HG03045 (cell line): ENCODE results near the gene XRCC1.
"Not testable (repeated sequence)": the region's sequence is repeated elsewhere in the genome, so short reads cannot be mapped to it uniquely, and the experiment has no call there.

Experiments used
- ATAC-seq: cut with Tn5 transposase; IDR thresholded peaks from one replicate; pipeline ENCODE4 v1.9.1; 2021; ENCODE audit warnings: mild to moderate bottlenecking, moderate library complexity; ENCODE audit not compliant: unreplicated experiment

Gene XRCC1

DNA sequence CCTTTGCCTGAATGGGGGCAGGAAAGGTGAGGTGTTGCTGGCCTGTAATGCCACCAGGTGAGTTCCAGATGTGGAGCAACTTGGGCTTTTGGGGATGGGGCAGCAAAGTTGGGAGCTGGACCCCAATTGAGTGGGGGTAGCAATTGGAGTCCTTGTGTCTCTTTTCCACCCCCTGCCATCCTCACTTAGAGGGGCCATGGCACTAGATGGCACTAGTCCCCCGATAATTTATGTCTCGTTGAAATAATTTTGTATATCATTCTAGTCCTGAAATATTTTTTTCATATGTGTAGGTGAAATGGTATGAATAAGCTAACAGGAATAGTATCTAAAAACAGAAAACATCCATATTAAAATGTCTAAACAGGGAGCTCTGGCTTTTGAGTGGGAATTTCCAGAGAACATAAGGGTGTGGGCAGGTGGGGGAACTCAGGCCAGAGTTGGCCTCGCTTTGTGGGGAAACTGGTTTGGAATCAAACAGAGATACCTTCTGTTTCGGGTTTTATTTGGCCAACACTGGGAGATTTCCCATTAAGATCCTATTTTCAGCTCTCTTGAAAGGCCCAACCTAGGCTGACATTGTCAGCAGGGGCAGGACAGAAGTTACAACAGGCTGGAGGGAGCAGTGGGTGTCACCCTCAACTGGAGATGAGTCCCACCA lies 24.4 kb upstream of the XRCC1 start:
- ATAC-seq, result no peak

DNA sequence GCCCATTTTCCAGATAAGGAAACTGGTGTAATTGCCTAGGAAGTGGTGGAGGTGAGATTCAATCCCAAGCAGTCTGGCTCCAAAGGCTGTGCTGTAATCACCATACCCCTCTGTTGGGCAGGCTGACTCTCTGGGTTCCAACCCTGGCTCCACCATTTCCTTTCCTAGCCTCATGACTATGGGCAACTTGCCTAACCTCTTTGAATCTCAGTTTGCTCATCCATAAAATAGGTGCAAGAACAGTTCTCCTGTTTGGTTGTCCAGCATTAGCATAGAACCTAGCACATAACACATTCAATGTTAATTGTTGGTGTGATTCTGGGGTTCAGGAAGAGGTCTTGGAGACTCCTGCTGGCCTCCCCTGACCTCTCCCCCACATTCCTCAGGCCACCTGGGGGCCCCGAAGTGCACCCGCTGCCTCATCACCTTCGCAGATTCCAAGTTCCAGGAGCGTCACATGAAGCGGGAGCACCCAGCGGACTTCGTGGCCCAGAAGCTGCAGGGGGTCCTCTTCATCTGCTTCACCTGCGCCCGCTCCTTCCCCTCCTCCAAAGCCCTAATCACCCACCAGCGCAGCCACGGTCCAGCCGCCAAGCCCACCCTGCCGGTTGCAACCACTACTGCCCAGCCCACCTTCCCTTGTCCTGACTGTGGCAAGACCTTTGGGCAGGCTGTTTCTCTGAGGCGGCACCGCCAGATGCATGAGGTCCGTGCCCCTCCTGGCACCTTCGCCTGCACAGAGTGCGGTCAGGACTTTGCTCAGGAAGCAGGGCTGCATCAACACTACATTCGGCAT lies 23.3 kb upstream of the XRCC1 start:
- no peak for ATAC-seq

DNA sequence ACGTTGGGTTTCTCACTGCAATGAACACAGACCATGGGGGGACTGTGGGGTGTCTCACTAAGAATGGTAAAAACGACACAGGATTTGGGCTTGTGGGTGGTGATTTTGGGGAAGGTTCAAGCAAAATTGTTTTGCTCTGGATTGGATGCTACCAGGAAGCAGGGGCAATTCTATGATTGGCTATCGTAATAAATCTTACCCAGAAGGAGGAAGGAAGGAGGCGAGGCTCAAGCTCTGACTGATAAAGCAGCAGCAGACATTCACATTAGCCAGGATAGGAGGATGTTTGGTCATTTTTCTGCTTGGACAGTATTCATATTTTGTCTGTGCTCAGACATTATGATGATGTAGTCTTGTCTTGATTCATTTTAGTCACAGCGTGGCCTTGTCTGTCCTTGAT lies 22.5 kb upstream of the XRCC1 start:
- ATAC-seq, result no peak

DNA sequence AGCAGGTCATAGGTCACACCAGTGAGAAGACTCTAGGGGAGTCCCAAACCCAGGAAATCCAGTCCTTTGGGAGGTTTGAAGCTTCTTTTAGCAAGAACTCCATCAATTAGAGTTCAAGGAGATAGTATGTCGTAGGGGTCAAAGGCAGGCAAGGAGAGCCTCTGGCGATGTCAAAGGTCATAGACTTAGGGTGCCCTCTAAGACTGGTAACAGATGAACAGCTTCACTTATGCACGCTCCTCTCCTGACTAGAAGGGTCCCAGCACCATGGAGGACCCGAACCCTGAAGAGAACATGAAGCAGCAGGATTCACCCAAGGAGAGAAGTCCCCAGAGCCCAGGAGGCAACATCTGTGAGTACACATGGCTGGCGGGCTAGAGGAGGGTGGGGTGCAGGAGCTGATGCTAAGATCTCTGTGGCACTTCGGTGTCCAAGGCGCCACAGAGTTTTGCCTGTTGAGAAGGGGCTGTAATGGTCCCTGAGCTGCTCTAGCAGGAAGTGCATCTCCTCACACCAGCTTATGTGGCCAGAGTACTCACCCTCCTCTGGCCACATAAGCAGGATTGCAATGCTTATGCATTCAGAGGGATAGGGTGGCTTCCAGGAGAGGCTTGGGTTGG lies 21.6 kb upstream of the XRCC1 start:
- no peak for ATAC-seq

DNA sequence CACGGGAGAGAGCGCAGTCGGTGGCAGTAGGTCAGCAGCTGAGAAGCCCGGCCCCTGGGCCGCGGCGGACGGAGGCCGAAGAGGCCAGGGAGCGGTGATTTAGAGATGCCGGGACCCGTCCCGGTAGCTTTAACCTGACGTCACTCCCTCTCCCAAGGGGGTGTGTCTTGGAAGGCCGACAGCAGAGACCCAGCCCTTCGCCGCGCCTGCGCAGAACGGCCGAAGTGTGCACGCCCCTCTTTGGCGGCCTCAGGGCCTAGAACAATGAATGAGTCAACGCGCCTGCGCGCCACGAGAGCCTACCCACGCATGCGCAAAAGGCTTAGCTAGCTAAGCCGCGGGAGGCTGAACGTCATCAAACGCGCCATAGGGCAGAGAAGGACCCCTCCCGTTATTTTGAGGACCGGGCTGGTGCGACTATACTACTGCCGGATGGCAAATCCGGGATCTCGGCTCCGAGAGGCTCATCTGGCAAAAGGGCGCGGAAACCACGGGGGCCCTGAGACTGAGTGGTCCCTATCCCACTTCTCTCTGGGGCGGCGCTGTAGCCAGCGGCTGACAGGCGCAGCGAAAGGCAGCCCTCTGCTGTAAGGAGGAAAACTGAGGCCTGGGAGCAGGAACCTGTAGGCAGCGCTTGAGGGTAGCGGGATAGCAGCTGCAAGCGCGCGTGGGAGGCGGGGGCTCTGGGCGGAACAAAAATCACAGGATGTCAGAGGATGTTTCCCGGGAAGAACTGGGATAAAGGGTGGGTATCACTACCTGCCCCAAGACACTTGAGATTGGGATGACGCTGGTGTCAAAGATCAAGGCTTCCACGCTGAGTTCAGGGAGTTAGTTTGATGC lies 20.9 kb upstream of the XRCC1 start, which contains the start of the genes IRGQ and ZNF576:
TSS of gene IRGQ (minus strand) at position 136 of the 843 bp plus-strand sequence. CDS start 796 bp downstream, outside the sequence.
TSS of gene ZNF576 (plus strand) at position 597 of the 843 bp plus-strand sequence. CDS start 514 bp downstream, outside the sequence.
- peak; percentile 79 for ATAC-seq

DNA sequence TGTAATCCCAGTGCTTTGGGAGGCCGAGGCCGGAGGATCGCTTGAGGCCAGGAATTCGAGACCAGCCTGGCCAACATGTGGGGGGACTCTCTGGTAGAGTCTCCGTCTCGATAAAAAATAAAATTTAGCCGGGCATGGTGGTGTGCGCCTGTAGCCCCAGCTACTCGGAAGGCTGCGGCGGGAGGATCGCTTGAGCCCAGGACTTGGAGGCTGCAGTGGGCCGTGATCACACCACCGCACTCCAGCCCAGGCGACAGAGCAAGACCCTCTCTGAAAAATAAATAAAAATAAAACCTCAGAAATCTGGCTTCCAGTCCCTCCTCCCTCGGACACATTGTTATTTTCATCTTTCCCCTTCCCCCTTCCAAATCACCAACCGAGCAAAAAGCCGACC lies 20.3 kb upstream of the XRCC1 start:
- peak; percentile 9 for ATAC-seq

DNA sequence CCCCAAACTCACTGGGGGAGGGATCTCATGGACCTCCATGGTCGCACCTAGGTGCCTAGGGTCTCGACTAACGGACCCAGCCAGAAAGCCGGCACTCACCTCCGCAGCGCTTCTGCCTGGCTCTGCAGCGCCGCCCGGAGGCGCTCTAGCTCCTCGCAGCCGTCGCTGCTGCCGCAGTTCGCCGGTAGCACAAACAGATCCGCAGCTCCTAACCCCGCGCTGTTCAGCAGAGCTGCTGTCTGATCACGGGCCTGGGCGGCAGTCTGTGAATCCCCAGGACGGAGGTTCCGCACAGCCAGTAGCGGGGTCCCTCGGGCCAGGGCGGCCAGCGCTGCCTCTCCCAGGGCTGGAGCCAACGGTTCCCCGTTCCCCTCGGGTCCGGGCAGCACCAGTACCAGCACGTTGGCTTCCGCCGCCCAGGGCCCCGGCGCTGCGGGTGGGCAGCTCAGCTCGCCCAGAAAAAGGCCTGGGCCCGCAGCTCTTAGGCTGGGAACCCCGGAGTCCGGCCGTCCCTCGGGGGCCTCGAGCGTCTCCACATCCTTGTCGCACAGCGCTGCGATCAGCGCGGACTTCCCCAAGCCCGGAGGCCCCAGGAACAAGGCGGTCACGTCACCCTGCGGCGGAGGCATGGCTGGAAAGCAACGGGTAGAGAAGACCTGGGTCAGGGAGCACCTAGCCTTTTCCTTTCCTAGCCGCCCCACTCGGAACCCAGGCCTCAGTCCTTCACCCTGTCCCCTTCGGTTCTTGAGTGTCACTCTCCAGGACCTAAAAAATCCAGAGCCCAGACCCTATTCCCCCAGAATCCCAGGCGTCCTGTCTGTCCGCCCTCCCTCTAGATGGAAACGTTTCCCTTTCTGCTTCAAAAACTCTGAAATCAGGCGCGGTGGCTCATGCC lies 19.6 kb upstream of the XRCC1 start:
- ATAC-seq, result no peak

DNA sequence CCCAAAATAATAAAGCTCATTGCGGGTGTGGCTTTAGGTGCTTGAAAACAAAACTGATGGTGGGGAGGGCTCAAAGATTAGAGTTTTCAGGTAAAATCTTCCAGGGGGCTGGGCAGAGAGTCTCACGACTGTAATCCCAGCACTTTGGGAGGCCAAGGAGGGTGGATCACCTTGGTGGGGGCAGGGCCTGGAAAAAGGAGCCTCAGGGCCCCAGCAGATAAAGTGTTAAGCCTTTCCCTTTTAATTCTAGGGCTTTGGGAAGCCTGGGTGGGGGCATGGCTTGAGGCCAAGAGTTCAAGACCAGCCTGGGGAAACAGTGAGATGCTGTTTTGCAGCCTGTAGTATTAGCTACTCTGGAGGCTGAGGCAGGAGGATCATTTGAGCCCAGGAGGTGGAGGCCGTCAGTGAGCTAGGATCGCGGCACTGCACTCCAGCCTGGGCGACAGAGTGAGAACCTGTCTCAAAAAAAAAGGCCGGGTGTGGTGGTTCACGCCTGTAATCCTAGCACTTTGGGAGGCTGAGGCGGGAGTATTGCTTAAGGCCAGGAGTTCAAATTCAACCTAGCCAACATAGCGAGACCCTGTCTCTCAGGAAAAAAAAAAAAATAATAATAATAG lies 18.9 kb upstream of the XRCC1 start:
- ATAC-seq, result no peak

DNA sequence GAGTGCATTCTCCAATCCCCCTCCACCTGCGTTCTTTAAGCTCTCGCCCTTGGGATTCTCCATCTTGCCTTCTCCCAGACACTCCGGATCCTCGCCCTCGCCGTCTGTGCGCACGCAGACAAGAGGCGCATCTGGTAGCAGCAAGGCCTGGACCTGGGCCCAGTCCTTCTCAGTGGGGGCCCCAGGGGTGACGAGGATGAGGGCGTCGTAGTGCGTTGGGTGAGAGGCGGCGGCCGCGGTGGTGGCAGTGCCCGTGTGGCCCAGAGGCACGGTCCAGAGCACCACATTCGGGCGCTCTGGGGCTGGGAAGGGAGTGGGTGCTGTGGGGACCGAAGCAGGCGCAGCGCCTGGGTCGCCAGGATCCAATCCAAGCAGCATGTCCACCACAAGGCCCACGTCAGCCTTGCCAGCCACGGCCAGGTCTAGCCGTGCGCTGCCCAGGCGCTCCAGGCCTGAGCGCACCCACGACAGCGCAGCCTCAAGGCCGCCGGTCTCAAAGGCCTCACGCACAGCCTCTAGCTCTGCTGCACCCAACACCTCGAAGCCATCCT lies 17.5 kb upstream of the XRCC1 start:
- no peak for ATAC-seq

DNA sequence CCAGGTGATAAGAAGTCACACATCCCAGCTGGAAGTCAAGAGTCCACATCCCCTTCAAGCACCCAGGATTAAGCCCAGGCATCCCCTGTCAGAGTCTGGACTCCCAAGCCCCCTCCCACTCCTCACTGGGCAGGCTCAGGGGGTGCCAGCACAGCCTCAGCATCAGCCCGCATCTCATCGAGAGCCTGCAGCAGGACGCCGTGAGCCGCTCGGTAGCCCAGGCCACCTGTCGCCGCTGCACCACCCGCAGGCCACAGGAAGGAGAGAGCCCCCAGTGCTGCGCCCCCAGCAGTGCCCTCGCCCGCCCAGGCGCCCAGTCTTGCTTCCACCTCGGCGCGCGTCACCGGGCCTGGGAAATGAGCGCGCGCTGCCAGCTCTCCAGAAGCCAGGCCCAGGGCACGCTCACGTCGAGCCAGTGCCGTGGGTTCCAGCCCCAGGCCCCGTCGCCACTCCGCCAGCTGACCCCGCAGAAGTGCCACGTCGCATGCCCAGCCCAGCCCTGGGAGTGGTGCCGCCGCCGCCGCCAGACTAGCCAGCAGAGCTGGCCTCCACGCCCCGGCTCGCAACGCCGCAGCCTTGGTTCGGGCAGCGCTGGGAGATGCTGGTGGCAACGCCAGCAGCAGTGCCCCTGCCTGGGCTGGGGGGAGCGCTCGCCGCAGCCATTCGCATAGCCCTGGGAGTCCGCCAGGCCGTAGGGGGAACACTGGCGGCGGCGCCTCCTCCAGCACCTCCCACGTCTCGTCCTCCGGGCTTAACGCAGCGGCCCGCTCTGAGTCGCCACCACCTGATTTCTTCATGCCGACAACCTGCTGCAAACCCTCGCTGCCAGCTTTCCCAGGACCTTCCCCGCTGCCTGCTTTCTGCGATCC lies 16.8 kb upstream of the XRCC1 start:
- no peak for ATAC-seq

DNA sequence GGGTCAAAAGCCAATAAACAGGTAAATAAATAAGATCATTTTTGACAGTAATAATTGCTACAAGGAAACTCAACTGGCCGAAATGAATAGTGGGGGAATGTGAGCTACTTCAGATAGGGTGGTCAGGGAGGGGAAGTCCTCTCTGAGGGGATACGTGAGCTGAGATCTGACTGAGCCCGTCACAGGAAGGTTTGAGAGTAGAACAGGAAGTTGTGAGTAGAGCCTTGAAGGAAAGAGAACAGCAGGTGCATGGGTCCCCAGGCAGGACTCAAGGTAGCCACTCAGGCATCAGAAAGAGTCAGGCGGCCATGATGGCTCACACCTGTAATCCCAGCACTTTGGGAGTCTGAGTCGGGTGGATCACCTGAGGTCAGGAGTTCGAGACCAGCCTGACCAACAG lies 14.4 kb upstream of the XRCC1 start:
- ATAC-seq, result no peak

DNA sequence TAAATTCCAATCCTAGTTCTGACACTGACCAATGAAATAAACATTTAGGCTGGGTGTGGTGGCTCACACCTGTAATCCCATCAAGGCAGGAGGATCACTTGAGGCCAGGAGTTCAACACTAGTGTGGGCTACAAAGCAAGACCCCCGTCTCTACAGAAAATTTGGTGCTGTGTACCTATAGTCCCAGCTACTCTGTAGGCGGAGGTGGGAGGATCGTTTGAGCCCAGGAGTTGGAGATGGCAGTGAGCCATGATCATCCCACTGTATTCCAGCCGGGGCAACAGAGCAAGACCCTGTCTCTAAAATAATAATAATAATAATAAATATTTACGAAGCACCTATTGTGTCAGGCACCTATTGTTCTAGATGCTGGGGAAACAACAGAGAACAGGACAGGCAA lies 13.9 kb upstream of the XRCC1 start:
- no peak for ATAC-seq

DNA sequence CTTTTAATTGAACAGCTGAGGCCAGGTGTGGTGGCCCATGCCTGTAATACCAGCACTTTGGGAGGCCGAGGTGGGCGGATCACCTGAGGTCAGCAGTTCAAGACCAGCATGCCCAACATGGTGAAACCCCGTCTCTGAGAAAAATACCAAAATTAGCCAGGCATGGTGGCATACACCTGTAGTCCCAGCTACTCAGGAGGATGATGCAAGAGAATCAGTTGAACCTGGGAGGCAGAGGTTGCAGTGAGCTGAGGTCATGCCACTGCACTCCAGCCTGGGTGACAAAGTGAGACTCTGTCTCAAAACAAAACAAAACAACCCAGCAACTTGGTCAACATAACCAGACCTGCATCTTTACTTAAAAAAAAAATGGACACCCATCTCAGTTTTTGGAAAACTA lies 11.7 kb upstream of the XRCC1 start:
- ATAC-seq, result not testable (repeated sequence)

DNA sequence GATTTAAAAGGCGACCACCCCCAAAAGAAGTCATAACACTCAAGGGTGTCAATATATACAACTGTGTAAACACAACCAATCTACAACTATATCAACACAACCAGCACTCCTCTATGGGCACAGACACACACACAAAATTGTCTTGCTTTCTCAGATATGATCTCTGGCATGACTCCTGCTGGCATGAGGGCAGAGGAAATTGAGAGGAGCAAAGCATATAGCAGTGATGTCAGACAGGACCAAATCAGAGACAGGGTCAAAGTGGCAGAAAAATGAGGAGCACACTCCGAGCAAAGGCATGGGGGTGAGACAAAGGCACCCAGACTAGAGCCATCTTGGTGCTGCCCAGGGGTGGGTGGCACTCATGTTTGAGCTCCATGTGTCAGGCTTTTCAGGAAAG lies 11.0 kb upstream of the XRCC1 start:
- no peak for ATAC-seq

DNA sequence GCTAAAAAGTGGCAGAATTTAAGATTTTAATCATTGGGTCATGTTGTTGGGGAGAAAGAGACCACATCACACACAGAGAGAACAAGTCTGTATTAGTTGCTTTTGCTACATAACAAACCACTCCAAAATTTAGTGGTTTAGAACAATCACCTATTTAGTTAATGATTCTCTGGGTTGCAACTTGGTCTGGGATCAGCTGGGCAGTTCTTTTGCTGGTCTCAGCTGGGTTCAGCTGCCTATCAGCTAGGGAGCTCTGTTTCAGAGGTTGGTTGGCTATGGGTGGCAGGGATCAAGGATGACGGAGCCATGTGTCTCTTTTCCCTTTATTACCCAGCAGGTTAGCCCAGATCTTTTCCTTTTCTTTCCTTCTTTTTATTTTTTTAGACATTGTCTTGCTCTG lies 9.2 kb upstream of the XRCC1 start:
- no peak for ATAC-seq

DNA sequence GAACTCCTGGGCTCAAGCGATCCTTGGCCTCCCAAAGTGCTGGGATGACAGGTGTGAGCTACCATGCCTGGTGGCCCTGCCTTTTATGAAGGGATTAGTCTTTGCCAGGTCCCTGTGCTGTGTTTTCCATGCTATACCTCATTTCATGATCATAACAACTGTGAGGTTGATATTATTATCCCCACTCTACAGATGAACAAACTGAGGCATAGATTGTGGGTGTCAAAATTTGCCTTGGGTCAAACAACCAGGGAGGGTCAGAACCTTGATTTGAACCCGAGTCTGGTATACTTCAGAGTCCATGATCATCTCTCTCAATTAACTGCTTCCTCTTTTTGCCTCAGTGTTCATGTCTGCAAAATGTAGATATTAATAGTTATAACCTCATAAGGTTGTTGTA lies 7.2 kb upstream of the XRCC1 start:
- no peak for ATAC-seq

DNA sequence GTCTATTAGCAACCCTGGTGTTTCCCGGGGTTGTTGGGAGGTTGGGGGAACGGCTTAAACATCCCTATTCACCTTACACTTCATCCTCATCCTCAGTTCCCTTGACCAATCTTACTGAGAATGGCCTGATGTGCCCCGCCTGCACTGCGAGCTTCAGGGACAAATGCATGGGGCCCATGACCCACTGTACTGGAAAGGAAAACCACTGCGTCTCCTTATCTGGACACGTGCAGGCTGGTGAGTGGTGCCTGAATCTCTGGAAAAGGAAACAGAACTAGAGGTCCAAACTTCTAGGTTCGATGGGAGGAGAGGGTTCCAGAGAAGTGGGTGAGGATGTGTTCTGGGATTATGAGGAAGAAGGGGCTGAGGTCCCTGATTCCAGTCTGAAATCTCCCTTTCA lies 6.1 kb upstream of the XRCC1 start:
- ATAC-seq, result no peak

DNA sequence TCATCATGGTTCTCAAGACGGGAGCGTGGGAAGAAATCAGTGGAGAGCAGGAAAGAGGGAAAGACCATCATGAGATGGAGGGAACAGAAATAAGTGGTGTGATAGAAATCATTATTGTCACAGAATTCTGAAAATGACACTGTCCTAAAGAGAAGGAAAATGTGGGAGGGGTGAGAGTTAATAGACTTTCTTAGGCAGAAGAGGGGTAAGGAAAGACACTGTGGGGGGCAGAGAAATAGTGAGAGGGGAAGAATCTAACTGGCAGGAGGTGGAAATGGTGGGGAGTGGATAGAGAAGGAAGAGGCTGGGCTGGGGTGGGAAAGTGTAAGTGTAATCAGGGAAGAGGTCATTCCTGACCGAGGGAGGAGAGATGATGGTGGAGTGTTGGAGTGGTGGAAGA lies 3.5 kb upstream of the XRCC1 start:
- no peak for ATAC-seq
